DOHH2 (cell line): ENCODE measurements around the gene POMGNT1.
"Not testable (repeated sequence)": the region's sequence is repeated elsewhere in the genome, so short reads cannot be mapped to it uniquely, and the experiment has no call there.

Experiments used
- H3F3A ChIP-seq: fragments of 200-600 bp; sonication (generic), shearing (Covaris generic); 2 replicates; pipeline ENCODE4 v1.6.0; 2016; ENCODE audit warnings: antibody characterized with exemption, mild to moderate bottlenecking; ENCODE audit not compliant: control insufficient read depth, insufficient read depth
- H3K27ac ChIP-seq: fragments of 200-600 bp; sonication (generic); 2 replicates; pipeline ENCODE4 v1.5.1; 2014; ENCODE audit warnings: low read depth, mild to moderate bottlenecking, low read length, moderate library complexity
- H3K27me3 ChIP-seq: fragments of 200-600 bp; sonication (generic); 2 replicates; pipeline ENCODE4 v1.6.1; 2014; ENCODE audit warnings: mild to moderate bottlenecking, low read length, mixed read lengths; ENCODE audit not compliant: control insufficient read depth
- H3K36me3 ChIP-seq: fragments of 200-600 bp; sonication (generic); 2 replicates; pipeline ENCODE4 v1.6.1; 2014; ENCODE audit warnings: mild to moderate bottlenecking, low read length, moderate library complexity, mixed read lengths; ENCODE audit not compliant: control insufficient read depth
- H3K4me1 ChIP-seq: fragments of 200-600 bp; sonication (generic); 2 replicates; pipeline ENCODE4 v1.6.1; 2014; ENCODE audit warnings: mild to moderate bottlenecking, low read length, mixed read lengths; ENCODE audit not compliant: control insufficient read depth
- H3K4me2 ChIP-seq: fragments of 200-600 bp; sonication (generic); 2 replicates; pipeline ENCODE4 v1.6.0; 2014; ENCODE audit warnings: mild to moderate bottlenecking, low read length, moderate library complexity
- H3K4me3 ChIP-seq: fragments of 200-600 bp; sonication (generic); 2 replicates; pipeline ENCODE4 v1.5.1; 2014; ENCODE audit warnings: mild to moderate bottlenecking, low read length, mixed read lengths
- H3K79me2 ChIP-seq: fragments of 200-600 bp; sonication (generic); 2 replicates; pipeline ENCODE4 v1.6.1; 2014; ENCODE audit warnings: mild to moderate bottlenecking, low read length, mixed read lengths; ENCODE audit not compliant: control insufficient read depth
- H3K9me2 ChIP-seq: fragments of 200-600 bp; sonication (generic); replicated peaks from 2 replicates; pipeline ENCODE4 v1.6.1; 2014; ENCODE audit warnings: mild to moderate bottlenecking, low read length, mixed read lengths; ENCODE audit not compliant: control insufficient read depth
- H3K9me3 ChIP-seq: fragments of 200-600 bp; sonication (generic); 2 replicates; pipeline ENCODE4 v1.6.1; 2014; ENCODE audit warnings: antibody characterized with exemption, low read length, mixed read lengths; ENCODE audit not compliant: control insufficient read depth, insufficient read depth
- H4K20me1 ChIP-seq: fragments of 200-600 bp; sonication (generic); 2 replicates; pipeline ENCODE4 v1.6.0; 2014; ENCODE audit warnings: low read depth, mild to moderate bottlenecking, antibody characterized with exemption, low read length, moderate library complexity; ENCODE audit not compliant: control insufficient read depth, insufficient read depth
- CTCF ChIP-seq: fragments of 200-600 bp; sonication (generic); IDR thresholded peaks from one replicate; pipeline ENCODE4 v1.5.1; 2014; ENCODE audit warnings: antibody characterized with exemption, mild to moderate bottlenecking, low read depth, low read length; ENCODE audit not compliant: poor library complexity, severe bottlenecking
- EZH2phosphoT487 ChIP-seq: fragments of 200-600 bp; sonication (generic); IDR thresholded peaks from 2 replicates; pipeline ENCODE4 v1.6.1; 2017; ENCODE audit warnings: borderline replicate concordance, mild to moderate bottlenecking, antibody characterized with exemption, low read length, moderate library complexity, mixed read lengths

POMGNT1 gene

GRCh38 chr1:46197964-46198811, at the start of gene POMGNT1:
POMGNT1 (minus strand) TSS chr1:46198434; CDS start chr1:46197821, 613 bp downstream.
- H3K4me1 ChIP-seq, result peaks cover 31% of the 10 kb centered on the region
- peak within 1 kb of the TSS; percentile 96 for H3K4me3 ChIP-seq
- peaks cover 5% of the 10 kb centered on the region; the same call in 1 of the 2 replicates for H3F3A ChIP-seq
- peaks cover 5% of the 10 kb centered on the region for H3K79me2 ChIP-seq
- H3K36me3 ChIP-seq, result no peaks in the 10 kb centered on the region; the same call in 1 of the 2 replicates
- no peaks in the 10 kb centered on the region for H4K20me1 ChIP-seq
- peak within 1 kb of the TSS; percentile 99 for H3K4me2 ChIP-seq
- peak within 1 kb of the TSS; percentile 19; the same call in 1 of the 2 replicates for H3K27ac ChIP-seq
- TF ChIP-seq EZH2phosphoT487, result no peak
- TF ChIP-seq CTCF, result no peak
- no peaks in the 10 kb centered on the region for H3K9me2 ChIP-seq
- H3K9me3 ChIP-seq, result no peaks in the 10 kb centered on the region
- H3K27me3 ChIP-seq, result peaks cover 4% of the 10 kb centered on the region

- Histone ChIP-seq H3K4me1 (peaks cover 32% of the 10 kb centered on the region), H3K9me2 (no peaks in the 10 kb centered on the region), H3K79me2 (peaks cover 51% of the 10 kb centered on the region), H3K27me3 (no peaks in the 10 kb centered on the region), H3K9me3 (no peaks in the 10 kb centered on the region), H4K20me1 (0 out of 2 replicates have a peak, but pooled peaks cover 13% of the 10 kb centered on the region), H3K27ac (peak within 1 kb of the TSS; percentile 70), H3K4me2 (peak within 1 kb of the TSS; percentile 86), H3F3A (no peaks in the 10 kb centered on the region), H3K4me3 (peak within 1 kb of the TSS; percentile 90), H3K36me3 (peaks cover 50% of the 10 kb centered on the region)
- TF ChIP-seq CTCF, result no peak
- TF ChIP-seq EZH2phosphoT487, result no peak
Measured at GRCh38 chr1:46247436-46248121, 49.3 kb upstream of the POMGNT1 start, which contains the start of gene RAD54L. RAD54L (plus strand) TSS chr1:46247763; CDS start chr1:46248406, 643 bp downstream.

- Histone ChIP-seq H3K9me2 (no peaks in the 10 kb centered on the region), H4K20me1 (0 out of 2 replicates have a peak, but pooled peaks cover 13% of the 10 kb centered on the region), H3K4me2 (peak overlapping the region; percentile 86), H3K36me3 (peaks cover 42% of the 10 kb centered on the region), H3K4me1 (peaks cover 32% of the 10 kb centered on the region), H3F3A (no peaks in the 10 kb centered on the region), H3K9me3 (no peaks in the 10 kb centered on the region), H3K4me3 (peak overlapping the region; percentile 90), H3K27me3 (no peaks in the 10 kb centered on the region), H3K79me2 (peaks cover 43% of the 10 kb centered on the region), H3K27ac (peak overlapping the region; percentile 50)
- TF ChIP-seq CTCF, result no peak
- no peak for TF ChIP-seq EZH2phosphoT487
Measured at GRCh38 chr1:46246548-46247435, 48.6 kb upstream of the POMGNT1 start.

- not testable (repeated sequence) for H3K27me3 ChIP-seq, H3K9me3 ChIP-seq, H3F3A ChIP-seq, H3K27ac ChIP-seq, H3K9me2 ChIP-seq
- Histone ChIP-seq H3K36me3 (peaks cover 35% of the 10 kb centered on the region), H4K20me1 (0 out of 2 replicates have a peak, but pooled peaks cover 13% of the 10 kb centered on the region), H3K4me1 (peaks cover 32% of the 10 kb centered on the region), H3K4me2 (peak overlapping the region; percentile 86), H3K4me3 (peak overlapping the region; percentile 90), H3K79me2 (peaks cover 37% of the 10 kb centered on the region)
Measured at GRCh38 chr1:46246136-46246535, 47.9 kb upstream of the POMGNT1 start.
